K562 (cell line): ENCODE measurements around the gene MPRIP. TPM values are rescaled to one million over a fixed set of nuclear protein-coding genes. Genes with fewer than 3 reads are reported as not detected.

Experiments used
- CBX3 ChIP-seq, 2 experiments: IDR thresholded peaks; 1 replicate in 1 of 2; 2 replicates in 1 of 2; pipeline ENCODE4 v1.6.1; 2012; ENCODE audit warnings: inconsistent platforms in 2 of 2, low read length in 2 of 2, borderline replicate concordance in 1 of 2, control low read depth in 1 of 2
- DPF2 ChIP-seq: fragments of 450-650 bp; IDR thresholded peaks from 2 replicates; pipeline ENCODE4 v1.6.1; 2016
- E2F3 ChIP-seq: fragments of 250-450 bp; sonication (Bioruptor Pico); IDR thresholded peaks from 2 replicates; pipeline ENCODE4 v1.4.0; 2020; ENCODE audit warnings: mild to moderate bottlenecking
- NEUROD1 ChIP-seq: fragments of 150-350 bp; IDR thresholded peaks from 2 replicates; pipeline ENCODE4 v1.6.1; 2014; ENCODE audit warnings: borderline replicate concordance, low read length, low read depth; ENCODE audit not compliant: partially characterized antibody
- PRMT5 ChIP-seq: sonication (generic); formaldehyde crosslinking; IDR thresholded peaks from 2 replicates; pipeline ENCODE4 v1.5.0; 2020; ENCODE audit warnings: missing genetic modification reagents
- PRPF4 ChIP-seq: fragments of 200-400 bp; formaldehyde crosslinking; IDR thresholded peaks from one replicate; pipeline ENCODE4 v1.6.1; 2017; ENCODE audit warnings: low read length, low read depth, mild to moderate bottlenecking; ENCODE audit not compliant: insufficient read depth, poor library complexity, severe bottlenecking
- SIX5 ChIP-seq, 2 experiments: IDR thresholded peaks; 2 replicates each; pipeline ENCODE4 v1.6.1; 2011; ENCODE audit warnings: low read length in 2 of 2, borderline replicate concordance in 1 of 2, low read depth in 1 of 2, mild to moderate bottlenecking in 1 of 2, moderate library complexity in 1 of 2; ENCODE audit not compliant: insufficient read depth in 1 of 2
- SRSF3 ChIP-seq: fragments of 200-400 bp; formaldehyde crosslinking; IDR thresholded peaks from 2 replicates; pipeline ENCODE4 v1.6.1; 2016; ENCODE audit warnings: mild to moderate bottlenecking, low read length, moderate library complexity; ENCODE audit not compliant: insufficient read depth
- STAT5A ChIP-seq: IDR thresholded peaks from 2 replicates; pipeline ENCODE4 v1.6.1; 2012; ENCODE audit warnings: low read length, inconsistent platforms, borderline replicate concordance
- ZNF134 ChIP-seq: fragments of 250-450 bp; sonication (Bioruptor Pico); conservative IDR thresholded peaks from 2 replicates; pipeline ENCODE4 v1.4.0; 2020
- ZNF253 ChIP-seq: fragments of 250-450 bp; sonication (Bioruptor Pico); conservative IDR thresholded peaks from 2 replicates; pipeline ENCODE4 v1.6.1; 2021; ENCODE audit warnings: mild to moderate bottlenecking
- ZNF311 ChIP-seq: fragments of 250-450 bp; sonication (Bioruptor Pico); IDR thresholded peaks from 2 replicates; pipeline ENCODE4 v1.4.0; 2020; ENCODE audit warnings: mild to moderate bottlenecking, moderate library complexity
- ZNF644 ChIP-seq: fragments of 200-800 bp; sonication (Bioruptor generic); IDR thresholded peaks from 2 replicates; pipeline ENCODE4 v1.6.1; 2016; ENCODE audit warnings: low read depth, missing genetic modification characterization, missing compliant biosample characterization
- ZNF764 ChIP-seq: fragments of 250-450 bp; sonication (Bioruptor Pico); IDR thresholded peaks from 2 replicates; pipeline ENCODE4 v1.4.0; 2020; ENCODE audit warnings: low read depth, mild to moderate bottlenecking, moderate library complexity
- ZSCAN29 ChIP-seq: fragments of 450-650 bp; IDR thresholded peaks from 2 replicates; pipeline ENCODE4 v1.6.1; 2017
- ZSCAN32 ChIP-seq: fragments of 450-650 bp; formaldehyde crosslinking; IDR thresholded peaks from 2 replicates; pipeline ENCODE4 v1.4.0; 2020; ENCODE audit warnings: mild to moderate bottlenecking, moderate library complexity
- ZZZ3 ChIP-seq: fragments of 450-650 bp; IDR thresholded peaks from 2 replicates; pipeline ENCODE4 v1.6.1; 2016; ENCODE audit warnings: antibody characterized with exemption, mild to moderate bottlenecking, moderate library complexity
- polyA plus RNA-seq, 8 experiments: library from polyadenylated mRNA; depleted of rRNA in 4 of 8; stranded (reverse) in 5 of 8; unstranded in 3 of 8; fragments of >200 nt; fragmentation: Nextera tagmentation in 2 of 8; fragmentation: Illumina TruSeq in 1 of 8; extraction: Ambion mirVana in 2 of 8; extraction: Trizol in 1 of 8; gene quantifications; 2 replicates each; pipeline versions ENCODE4 v1.2.1 to v1.2.3, GENCODE V29; 2011 to 2014; ENCODE audit warnings: inconsistent platforms in 1 of 8, missing spikeins in 1 of 8
- total RNA-seq, 7 experiments: library from RNA; depleted of rRNA in 6 of 7; stranded (reverse); fragments of >200 nt in 6 of 7; fragmentation: Illumina TruSeq in 2 of 7; extraction: Trizol in 2 of 7; gene quantifications; 2 replicates each; pipeline versions ENCODE4 v1.2.1 to v1.2.3, GENCODE V29; 2011 to 2021; ENCODE audit warnings: low replicate concordance in 1 of 7
- TF ChIP-seq, protein P1 (sequence below): fragments of 200-600 bp; sonication (generic); IDR thresholded peaks from one replicate; pipeline ENCODE4 v1.6.1; 2012; ENCODE audit warnings: mild to moderate bottlenecking, low read depth, low read length, inconsistent platforms

Gene MPRIP
- total and polyA plus RNA-seq, 9 of the 15 experiments (the other 6 are each of a cell fraction or from before 2014, with no cell fraction given): 10.0 to 72.6 (median 30.1) TPM

GRCh38 chr17:17237026-17237799, 195.0 kb downstream of the MPRIP start, which contains the start of gene FLCN (continued):
- TF ChIP-seq ZNF644 (no peak), SIX5 (IDR thresholded peaks at IDR 0.05; ENCODE audit: borderline replicate concordance in 1 of 2, insufficient read depth in 1 of 2, low read depth in 1 of 2, low read length in 2 of 2) (peak in 1 of 2 experiments; percentile 31; a peak in 2 of 4 replicates), DPF2 (no peak), ZZZ3 (no peak), ZNF253 (CRISPR knock-in tag) (no peak), ZNF764 (CRISPR knock-in tag) (no peak), E2F3 (CRISPR knock-in tag) (no peak), SRSF3 (no peak), ZSCAN32 (CRISPR knock-in tag) (no peak), PRPF4 (no peak), PRMT5 (CRISPR knock-in tag) (no peak), ZNF311 (CRISPR knock-in tag) (no peak), ZSCAN29 (no peak), CBX3 (IDR thresholded peaks at IDR 0.05; ENCODE audit: borderline replicate concordance in 1 of 2, low read length in 2 of 2) (no peak), STAT5A (no peak), ZNF134 (CRISPR knock-in tag) (no peak), NEUROD1 (peak; percentile 68)
- TF ChIP-seq, protein P1, sequence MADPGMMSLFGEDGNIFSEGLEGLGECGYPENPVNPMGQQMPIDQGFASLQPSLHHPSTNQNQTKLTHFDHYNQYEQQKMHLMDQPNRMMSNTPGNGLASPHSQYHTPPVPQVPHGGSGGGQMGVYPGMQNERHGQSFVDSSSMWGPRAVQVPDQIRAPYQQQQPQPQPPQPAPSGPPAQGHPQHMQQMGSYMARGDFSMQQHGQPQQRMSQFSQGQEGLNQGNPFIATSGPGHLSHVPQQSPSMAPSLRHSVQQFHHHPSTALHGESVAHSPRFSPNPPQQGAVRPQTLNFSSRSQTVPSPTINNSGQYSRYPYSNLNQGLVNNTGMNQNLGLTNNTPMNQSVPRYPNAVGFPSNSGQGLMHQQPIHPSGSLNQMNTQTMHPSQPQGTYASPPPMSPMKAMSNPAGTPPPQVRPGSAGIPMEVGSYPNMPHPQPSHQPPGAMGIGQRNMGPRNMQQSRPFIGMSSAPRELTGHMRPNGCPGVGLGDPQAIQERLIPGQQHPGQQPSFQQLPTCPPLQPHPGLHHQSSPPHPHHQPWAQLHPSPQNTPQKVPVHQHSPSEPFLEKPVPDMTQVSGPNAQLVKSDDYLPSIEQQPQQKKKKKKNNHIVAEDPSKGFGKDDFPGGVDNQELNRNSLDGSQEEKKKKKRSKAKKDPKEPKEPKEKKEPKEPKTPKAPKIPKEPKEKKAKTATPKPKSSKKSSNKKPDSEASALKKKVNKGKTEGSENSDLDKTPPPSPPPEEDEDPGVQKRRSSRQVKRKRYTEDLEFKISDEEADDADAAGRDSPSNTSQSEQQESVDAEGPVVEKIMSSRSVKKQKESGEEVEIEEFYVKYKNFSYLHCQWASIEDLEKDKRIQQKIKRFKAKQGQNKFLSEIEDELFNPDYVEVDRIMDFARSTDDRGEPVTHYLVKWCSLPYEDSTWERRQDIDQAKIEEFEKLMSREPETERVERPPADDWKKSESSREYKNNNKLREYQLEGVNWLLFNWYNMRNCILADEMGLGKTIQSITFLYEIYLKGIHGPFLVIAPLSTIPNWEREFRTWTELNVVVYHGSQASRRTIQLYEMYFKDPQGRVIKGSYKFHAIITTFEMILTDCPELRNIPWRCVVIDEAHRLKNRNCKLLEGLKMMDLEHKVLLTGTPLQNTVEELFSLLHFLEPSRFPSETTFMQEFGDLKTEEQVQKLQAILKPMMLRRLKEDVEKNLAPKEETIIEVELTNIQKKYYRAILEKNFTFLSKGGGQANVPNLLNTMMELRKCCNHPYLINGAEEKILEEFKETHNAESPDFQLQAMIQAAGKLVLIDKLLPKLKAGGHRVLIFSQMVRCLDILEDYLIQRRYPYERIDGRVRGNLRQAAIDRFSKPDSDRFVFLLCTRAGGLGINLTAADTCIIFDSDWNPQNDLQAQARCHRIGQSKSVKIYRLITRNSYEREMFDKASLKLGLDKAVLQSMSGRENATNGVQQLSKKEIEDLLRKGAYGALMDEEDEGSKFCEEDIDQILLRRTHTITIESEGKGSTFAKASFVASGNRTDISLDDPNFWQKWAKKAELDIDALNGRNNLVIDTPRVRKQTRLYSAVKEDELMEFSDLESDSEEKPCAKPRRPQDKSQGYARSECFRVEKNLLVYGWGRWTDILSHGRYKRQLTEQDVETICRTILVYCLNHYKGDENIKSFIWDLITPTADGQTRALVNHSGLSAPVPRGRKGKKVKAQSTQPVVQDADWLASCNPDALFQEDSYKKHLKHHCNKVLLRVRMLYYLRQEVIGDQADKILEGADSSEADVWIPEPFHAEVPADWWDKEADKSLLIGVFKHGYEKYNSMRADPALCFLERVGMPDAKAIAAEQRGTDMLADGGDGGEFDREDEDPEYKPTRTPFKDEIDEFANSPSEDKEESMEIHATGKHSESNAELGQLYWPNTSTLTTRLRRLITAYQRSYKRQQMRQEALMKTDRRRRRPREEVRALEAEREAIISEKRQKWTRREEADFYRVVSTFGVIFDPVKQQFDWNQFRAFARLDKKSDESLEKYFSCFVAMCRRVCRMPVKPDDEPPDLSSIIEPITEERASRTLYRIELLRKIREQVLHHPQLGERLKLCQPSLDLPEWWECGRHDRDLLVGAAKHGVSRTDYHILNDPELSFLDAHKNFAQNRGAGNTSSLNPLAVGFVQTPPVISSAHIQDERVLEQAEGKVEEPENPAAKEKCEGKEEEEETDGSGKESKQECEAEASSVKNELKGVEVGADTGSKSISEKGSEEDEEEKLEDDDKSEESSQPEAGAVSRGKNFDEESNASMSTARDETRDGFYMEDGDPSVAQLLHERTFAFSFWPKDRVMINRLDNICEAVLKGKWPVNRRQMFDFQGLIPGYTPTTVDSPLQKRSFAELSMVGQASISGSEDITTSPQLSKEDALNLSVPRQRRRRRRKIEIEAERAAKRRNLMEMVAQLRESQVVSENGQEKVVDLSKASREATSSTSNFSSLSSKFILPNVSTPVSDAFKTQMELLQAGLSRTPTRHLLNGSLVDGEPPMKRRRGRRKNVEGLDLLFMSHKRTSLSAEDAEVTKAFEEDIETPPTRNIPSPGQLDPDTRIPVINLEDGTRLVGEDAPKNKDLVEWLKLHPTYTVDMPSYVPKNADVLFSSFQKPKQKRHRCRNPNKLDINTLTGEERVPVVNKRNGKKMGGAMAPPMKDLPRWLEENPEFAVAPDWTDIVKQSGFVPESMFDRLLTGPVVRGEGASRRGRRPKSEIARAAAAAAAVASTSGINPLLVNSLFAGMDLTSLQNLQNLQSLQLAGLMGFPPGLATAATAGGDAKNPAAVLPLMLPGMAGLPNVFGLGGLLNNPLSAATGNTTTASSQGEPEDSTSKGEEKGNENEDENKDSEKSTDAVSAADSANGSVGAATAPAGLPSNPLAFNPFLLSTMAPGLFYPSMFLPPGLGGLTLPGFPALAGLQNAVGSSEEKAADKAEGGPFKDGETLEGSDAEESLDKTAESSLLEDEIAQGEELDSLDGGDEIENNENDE: no peak
